ENCODE measurements around the gene RTTN.

Gene RTTN

DNA sequence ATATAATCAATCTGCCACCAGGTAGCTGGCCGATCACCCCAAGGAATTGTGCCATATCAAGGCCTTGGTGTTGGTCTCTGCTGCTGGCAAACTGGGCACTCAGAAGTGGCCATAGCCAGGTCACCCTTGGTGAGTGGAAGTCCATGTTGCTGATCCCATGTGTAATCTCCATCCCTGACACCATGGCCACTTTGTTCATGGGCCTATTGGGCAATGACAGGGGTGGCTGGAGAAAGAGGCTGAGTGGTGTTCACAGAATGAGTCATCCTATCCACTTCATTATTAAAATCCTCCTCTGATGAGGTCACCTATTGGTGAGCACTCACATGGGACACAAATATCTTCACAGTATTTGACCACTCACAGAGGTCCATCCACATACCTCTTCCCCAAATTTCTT lies 231.1 kb downstream of the RTTN start:
- DNase-seq: no peak

DNA sequence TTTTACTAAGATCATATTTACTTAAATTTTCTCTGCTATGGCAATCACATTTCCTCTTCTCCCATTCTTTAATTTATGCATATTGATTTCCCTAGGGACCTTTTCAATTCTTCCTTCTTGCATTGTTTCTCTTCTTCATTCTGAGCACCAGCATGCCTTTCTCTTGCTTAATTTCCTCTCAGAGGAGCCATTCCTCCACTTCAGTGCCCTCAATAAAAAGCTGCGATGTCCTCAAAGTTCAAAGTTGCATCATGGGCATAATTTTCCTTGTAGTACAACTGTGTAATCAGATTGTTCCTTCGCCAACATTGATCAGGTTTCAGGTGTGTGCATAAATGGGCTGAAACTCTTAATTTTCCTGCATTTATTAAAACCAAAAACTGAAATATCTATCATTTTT lies 236.0 kb downstream of the RTTN start:
- no peak for DNase-seq

GRCh38 chr18:69968039-69968438 lies 237.4 kb downstream of the RTTN start:
- DNase-seq: peak; percentile 74

- no peak for DNase-seq
These were observed 242.3 kb downstream of the RTTN start for GRCh38 chr18:69963196-69963595.

DNA sequence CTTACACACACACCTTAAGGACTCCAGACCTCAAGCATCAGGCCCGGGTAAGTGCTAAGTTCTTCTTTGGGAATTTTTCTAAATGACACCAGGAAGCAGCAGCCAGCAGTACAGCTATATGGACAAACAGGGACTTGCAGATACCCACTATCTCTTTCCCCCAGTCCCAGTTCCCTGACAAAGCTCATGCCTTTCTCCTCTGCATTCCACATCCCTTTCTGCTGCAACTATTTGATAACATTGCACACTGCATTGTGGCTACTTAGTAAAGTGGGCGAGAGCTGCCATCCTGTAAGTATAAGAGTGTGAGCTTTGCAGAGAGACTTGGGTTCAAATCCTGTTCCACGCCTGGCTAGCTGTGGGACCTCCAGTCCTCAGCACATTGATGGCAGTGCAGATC lies 243.8 kb downstream of the RTTN start:
- DNase-seq: no peak

- peak; percentile 78 for DNase-seq
These were observed 247.1 kb downstream of the RTTN start for GRCh38 chr18:69958422-69958821.

GRCh38 chr18:69957747-69958146 lies 247.7 kb downstream of the RTTN start:
- no peak for DNase-seq

DNA sequence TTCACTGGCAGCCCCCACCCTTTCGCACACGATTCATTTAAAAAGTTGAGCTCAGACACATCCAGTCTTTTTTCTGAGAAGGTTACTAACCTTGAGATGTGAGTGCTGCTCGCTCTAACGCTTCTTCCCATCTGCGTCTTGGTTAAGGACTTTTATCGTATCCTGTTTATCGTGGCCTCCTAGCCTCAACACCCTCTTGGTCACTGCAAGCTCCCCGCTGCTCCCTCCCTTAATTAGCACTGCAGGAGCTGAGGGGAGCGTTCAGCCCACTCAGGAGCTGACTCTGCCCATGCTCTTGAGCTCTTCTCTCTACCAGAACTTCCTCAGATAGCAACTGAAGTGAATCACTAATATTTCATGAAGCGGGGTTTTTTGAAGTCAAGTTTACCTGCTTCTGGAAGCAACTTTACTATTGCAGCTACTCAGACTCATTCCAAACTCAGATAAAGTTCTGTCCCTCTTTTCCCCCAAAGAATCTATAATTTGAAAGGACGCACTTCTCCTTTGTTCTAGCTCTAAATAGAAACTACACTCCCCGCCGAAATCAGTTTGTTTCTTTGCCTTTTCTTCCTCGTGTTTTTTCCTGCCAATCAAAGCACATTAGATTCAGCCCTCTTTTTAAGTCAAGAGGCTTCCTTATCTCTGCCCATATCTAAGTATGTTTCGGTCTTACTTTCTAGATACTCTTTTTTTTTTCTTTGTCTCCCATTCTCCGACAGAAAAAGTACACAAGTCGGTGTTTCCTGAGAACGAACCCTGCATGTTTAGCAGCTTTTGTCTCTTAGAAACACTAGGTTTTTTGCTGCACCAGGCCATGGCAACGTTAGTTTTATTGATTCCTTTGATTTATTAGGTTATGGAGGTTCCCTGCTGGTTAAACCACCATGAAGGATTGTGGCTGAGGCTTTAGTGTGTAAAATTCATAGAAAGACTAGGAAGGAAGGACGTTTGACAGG lies 248.5 kb downstream of the RTTN start:
- peak; percentile 76 for DNase-seq

- DNase-seq: peak; percentile 74
These were observed 249.4 kb downstream of the RTTN start for GRCh38 chr18:69956057-69956456.

DNA sequence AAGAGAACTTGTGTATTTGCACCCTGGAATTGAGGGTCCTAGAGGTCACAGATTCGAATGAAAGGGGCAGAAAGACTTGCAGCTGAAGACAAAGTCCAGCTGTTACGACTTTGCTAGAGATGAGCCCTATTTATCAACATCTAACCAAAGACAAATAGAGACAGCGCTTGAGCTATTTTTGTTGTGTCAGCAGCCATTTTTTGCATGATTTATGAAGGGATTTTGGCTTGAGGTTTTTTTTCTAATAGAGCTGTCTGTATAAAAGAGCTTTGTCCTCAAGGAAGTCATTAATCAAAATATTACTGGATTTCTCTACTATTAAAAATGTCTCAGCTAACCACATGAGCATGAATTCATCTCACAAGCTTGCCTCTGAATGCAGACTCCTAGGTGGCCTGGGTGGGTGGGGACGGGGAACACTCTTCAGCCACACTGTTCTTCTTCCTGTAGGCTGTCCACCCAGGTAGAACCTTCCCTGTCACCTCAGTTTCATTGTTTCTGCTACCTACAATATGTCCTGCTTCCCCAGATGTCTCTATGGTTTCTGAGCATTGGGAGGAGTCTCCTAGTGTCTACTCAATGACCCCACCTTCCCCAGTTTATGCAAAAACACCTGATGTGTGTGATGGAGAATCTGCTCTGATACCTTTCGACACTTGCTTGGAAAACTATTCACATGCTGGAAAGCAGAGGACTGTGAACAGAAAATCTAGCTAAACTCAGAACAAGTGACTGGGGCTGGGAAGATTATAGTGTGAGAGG lies 250.6 kb downstream of the RTTN start:
- DNase-seq: no peak

DNA sequence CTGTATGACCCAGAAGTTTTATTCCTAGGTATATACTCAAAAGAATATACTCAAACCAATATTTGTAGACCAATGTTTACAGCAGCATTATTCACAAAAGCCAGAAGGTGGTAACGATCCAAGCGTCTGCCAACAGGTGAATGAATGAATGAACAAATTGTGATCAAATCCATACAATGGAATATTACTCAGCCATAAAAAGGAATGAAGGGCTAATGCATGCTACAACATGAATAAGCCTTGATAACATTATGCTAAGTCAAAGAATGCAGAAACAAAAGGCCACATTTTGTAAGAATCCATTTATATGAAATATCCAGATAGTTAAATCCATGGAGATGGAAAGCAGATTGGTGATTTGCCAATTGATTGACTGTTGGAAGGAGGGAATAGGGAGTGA lies 252.3 kb downstream of the RTTN start:
- DNase-seq: no peak

All from activated effector memory CD4-positive, alpha-beta T cell treated with anti-CD3 and anti-CD28 coated beads, Interleukin-2, amount 50 U/mL, for 16 hours (primary cell).